ENCODE results near the gene TMEM198.

- TF ChIP-seq CTCF (conservative IDR thresholded peaks at IDR 0.05), result no peak
- no peak for TF ChIP-seq ZFX (IDR thresholded peaks at IDR 0.05)
These were observed 31.2 kb upstream of the TMEM198 start for GRCh38 chr2:219512524-219513216.

Data from C4-2B (cell line).